LoVo (cell line): ENCODE measurements around the gene PGAP3.
A peak's percentile ranks its signal among the peaks of the same experiment; 100 is the strongest.

Experiments used
- DNase-seq: peaks from one replicate; pipeline ENCODE4 v3.0.0-alpha.2; 2016; ENCODE audit warnings: low spot score

PGAP3 gene

DNA sequence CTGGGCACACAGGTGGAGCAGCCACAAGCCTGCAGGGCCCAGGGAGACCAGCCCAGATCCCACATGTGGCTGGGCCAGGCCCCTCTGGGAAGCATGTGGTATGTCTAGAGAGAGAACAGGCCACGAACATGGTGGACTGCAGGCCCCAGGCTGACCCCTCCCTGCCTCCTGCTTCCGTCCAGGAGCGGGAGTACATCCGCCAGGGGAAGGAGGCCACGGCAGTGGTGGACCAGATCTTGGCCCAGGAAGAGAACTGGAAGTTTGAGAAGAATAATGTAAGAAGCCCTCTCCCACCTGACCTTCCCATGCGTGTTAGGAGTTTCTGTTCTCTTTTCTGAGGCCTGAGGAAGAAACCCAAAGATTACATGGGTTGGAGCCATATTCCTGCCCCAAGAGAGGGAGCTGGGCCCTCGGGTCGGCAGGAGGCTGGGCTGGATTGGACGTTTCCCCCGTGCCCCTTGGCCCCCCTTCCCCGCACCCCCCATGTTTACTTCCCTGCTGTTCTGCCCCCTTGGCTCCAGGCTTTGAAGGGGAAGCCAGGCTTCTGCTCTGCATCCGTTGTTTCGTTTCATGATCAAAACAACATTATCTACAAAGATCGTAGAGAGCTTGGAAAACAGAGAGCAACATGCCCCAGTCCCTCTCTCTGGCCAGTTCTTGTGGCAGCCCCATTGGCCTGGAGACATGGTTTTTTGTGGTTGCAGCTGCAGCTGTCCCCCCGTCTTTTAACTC lies 28.4 kb downstream of the PGAP3 start:
- no peak for DNase-seq

DNA sequence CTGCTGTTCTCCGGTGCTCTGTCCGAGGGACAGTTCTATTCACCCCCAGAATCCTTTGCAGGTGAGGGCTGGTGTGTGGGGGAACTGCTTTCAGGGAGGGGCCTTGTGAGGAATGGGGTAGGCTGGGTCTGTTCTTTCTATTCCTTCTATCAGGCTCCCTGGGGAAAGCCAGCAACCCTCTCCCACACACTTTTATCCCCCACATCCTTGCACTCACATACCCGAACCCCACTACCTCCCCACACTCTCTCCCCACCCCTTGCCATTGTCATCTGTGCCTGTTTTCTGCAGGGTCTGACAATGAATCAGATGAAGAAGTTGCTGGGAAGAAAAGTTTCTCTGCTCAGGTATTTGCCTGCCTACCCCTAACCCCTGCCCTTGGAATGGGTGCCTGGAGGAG lies 29.1 kb downstream of the PGAP3 start:
- no peak for DNase-seq

DNA sequence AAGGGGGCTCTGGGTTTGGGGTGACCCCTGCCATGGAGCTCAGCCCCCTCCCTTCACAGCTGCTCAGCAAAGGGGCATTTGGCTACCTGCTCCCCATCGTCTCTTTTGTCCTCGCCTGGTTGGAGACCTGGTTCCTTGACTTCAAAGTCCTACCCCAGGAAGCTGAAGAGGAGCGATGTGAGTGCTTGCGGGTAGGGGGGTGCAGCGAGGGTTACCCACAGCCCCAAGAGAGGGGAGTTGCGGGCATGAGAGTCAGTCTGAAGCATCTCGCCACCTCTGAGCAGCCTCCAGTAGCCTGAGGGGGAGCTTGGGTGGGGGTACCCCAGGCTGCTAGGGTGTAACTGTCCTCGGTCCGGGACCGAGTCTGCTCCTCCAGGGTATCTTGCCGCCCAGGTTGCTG lies 29.5 kb downstream of the PGAP3 start:
- no peak for DNase-seq

DNA sequence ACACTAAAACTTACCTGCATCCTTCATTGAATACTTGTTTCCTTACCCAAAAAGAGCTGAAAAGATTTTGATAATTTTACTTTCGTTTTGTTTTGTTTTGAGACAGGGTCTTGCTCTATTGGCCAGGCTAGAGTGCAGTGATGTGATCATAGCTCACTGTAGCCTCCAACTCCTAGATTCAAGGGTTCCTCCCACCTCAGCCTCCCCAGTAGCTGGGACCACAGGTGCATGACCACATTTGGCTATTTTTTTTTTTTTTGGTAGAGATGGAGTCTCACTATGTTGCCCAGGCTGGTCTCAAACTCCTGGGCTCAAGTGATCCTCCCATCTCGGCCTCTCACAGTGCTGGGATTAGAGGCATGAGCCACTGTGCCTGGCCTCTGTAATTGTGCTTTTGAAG lies 32.8 kb downstream of the PGAP3 start:
- DNase-seq = no peak

DNA sequence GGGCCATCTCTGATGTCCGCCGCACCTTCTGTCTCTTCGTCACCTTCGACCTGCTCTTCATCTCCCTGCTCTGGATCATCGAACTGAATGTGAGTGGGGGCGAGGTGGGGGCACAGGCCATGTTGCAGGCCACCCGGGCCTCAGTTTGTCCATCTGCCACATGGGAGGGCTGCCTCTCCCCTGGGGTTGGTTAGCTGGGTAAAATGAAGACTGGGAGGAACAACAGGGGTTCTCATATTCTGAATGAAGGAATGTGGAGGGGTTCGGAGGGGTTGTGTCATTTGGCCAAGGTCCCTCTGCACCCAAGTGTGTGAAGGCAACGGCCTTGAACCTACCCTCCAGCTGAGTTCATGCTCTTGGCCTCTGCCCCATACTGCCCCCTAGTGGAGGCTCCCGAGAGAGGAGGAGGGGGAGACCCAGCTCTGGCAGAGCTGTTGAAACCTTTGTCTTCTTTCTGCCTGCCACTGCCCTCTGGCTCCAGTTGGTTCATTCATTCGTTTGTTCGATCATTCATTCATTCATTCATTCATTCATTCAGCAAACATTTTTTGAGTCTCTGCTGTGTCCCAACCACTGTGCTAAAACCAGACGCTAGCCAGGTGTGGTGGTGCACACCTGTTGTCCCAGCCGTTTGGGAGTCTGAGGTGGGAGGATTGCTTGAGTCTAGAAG lies 34.1 kb downstream of the PGAP3 start:
- DNase-seq = peak; percentile 13

DNA sequence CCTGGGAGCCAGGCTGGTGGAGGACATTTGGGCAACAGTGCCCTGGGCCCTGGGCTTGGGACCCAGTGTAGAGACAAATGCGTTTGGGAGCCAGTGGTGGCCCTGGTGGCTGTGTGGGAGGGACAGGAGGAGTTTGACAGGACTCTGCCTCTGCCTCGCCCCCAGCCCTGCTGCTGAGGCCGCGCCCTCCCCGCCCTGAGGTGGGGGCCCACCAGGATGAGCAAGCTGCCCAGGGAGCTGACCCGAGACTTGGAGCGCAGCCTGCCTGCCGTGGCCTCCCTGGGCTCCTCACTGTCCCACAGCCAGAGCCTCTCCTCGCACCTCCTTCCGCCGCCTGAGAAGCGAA lies 34.6 kb downstream of the PGAP3 start:
- DNase-seq = no peak

DNA sequence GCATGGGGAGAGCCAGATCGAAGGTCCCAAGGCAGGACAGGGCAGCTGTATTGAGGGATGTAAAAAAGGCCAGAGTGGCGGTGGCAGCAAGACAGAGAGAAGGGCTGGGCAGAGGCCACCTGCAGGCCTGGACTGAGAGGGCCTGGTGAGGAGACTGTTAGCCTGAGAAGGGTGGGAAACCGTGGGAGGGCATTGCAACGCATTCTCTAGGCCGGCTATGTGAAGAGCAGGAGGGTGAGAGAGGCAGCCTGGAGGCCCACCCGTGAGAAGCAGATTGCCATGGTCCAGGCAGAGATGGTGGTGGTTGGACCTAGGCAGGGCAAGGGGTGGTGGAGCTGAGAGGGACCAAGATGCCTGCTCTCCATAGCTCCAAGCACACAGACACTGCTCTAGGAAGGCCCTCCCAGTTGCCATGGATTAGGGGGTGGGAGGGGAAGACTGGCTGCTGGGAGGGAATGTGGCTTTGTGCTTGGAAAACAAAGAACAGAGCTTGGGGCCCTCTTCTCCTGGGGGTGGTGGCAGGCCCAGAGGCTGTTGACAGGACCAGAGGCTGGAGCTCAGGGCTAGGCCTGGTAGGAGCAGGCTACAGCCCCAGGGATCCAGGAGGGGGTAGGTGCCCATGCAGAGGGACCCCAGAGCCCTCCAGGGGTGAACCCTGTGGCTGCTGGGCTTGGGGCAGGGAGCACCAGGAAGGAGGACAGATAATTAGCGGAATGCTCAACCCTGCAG lies 35.1 kb downstream of the PGAP3 start:
- DNase-seq = no peak

DNA sequence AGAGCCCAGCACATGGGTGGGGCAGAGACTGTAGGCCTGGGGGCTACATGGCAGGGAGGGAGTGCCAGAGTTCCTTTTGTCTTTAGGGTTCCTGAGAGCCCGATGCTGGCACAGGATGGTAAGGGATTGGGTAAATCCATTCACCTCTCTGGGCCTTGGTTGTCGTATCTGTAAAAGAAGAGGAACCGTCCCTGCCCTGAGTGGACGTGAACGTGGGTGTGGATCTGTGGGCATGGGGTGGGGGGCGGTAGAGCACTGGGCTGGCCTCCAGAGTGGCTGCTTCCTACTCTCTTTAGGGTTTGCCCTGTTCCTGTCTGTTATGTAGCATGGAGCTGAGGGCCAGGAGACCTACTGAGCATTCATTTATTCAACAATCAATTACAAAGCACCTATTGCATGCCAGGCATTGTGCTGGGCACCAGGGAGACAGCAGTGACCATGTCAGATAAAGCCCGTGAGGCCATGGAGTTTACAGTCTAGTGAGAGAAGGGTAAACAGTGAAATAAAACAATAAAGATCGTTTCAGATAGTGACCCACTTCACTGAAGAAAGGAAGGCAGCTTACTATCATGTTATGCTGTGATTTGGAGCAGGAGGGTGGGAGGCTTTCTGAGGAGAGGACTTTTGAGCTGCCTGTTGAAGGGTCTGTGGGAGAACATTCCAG lies 35.8 kb downstream of the PGAP3 start:
- DNase-seq = no peak

DNA sequence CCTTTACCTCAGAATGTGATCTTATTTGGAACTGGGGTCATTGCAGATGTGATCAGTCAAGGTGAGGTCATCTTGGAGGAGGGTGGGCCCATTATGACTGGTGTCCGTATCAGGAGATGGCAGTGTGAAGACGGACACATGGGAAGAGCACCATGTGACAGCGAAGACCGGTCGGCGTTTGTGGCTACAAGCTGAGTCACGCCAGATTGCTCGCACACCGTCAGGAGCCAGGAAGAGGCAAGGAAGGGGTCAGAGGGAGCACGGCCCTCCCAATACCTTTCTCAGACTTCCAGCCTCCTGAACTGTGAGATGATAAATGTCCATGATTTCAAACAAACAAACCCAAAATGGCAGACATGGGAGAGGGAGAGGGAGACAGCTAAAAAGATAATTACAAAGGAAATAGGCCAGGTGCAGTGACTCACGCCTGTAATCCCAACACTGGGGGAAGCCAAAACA lies 37.7 kb downstream of the PGAP3 start:
- no peak for DNase-seq

DNA sequence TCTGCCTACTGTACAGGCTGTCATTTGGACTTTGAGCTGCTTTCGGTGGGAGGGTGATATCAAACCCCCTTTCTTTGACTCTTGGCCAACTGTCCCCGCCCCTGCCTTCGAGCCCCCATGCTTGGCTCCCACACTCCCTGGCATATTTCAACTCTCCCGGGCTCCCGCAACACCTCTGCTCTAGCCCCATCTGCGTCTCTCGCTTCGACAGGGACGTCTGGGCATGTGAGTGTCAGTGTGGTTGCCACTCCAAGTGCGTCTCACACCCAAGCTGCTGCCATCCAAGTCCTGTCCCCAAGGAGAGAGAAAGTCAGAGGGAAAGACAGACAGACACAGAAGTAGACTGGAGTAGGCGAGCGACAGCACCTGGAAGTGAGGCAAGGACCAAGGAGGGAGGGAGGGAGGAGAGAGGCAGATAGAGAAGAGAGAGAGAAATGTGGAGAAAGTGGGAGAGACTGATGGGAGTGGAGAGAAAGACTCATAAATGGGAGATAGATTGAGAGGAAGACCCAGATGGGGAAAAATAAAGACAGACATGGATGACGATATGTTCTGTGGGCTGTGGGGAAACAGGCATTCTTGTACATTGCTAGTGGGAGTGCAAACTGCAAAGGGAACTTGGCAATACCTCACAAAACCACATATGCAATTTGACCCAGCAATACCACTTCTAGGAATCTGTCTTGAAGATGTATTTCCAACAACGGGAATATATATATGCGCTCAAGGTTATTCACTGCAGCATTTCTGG lies 39.1 kb downstream of the PGAP3 start:
- no peak for DNase-seq

DNA sequence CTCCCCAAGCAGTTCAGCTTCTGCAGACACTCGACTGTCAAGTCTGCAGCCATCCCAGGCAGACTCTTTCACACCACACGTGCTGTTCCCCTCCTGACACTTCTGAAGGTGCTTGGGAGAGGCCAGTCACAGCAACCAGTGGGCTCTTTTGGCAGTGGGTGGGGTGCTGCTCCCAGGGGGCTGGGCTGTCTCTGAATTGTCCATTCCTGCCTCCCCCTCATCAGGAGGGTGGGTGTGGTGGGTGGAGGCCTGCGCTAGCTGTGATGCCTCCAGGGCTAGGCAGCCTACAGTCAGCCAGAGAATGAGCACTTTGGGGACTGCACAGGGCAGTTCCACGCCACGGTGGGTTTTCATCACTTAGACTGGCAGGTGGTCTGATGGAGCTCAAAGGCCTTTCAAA lies 40.6 kb downstream of the PGAP3 start:
- no peak for DNase-seq

DNA sequence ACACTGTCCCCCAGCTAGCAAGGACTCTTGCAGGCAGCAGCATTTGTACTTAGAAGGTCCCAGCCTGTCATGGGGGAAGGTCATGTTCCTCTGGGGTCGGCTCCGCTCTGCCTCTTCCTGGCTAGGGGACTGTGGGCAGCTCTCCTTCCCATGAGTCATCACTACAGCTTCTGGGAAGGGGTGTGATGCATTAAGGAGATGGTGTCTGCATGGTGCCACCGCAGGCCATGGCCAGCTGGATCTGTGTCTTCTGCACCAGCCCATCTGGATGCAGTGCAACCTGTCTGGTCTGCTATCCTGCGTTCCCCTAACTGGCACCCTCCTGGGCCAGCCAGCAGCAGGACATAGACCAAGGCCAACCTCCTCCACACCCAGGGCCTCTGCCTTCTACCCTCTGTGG lies 44.6 kb downstream of the PGAP3 start:
- no peak for DNase-seq

DNA sequence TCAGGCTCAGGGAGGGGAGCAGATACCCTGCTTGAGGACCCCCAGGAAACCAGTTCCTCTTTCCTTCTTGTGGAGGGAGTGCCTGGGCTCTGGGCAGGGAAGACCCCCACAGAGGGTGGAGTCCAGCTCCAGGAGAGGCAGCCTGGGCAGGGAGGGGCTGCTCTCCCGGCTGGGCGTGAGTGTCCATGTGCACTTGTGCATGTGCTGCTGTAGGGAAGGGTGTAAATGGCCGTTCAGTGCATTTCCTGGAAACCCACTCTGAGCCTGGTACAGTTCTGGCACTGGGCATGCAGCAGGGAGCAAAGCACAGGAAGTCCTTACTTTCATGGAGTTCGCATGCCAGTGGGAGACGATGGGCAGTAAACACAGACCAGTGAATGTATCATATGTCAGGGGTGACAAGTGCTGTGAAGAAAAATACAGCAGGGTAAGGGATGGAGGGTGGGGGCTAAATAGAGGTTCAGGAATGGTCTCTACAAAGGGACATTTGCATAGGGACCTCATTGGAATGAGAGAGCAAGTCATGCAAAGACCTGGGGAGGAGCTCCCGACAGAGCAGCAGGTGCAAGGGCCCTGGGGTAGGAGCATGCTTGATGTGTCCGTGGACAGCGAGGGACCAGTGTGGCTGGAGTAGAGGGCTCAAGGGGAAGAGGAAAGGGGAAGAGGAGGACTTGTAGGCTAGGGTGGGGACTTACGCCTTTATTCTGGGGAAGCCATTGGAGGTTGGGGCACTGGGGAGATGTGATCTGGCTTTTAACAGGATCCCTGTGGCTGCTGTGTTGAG lies 45.4 kb downstream of the PGAP3 start:
- no peak for DNase-seq

DNA sequence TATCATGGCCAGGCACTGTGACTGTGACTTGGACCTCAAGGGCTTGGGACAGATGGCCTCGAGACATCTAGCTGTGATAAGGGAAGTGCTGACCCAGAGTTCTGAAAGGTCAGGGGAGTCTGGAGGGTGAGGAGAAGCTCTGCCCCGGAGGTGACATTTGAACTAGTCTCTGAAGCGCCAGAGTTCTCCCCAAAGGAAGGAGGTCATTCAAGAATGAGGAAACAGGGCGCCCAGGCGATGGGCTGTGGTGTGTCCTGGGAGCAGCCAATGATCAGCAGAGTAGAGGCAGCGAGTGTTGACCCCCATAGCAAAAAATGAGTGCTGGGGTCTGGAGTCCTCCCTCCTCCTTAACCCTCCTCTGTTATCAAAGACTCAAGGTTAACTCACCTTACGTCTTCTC lies 46.0 kb downstream of the PGAP3 start:
- no peak for DNase-seq

DNA sequence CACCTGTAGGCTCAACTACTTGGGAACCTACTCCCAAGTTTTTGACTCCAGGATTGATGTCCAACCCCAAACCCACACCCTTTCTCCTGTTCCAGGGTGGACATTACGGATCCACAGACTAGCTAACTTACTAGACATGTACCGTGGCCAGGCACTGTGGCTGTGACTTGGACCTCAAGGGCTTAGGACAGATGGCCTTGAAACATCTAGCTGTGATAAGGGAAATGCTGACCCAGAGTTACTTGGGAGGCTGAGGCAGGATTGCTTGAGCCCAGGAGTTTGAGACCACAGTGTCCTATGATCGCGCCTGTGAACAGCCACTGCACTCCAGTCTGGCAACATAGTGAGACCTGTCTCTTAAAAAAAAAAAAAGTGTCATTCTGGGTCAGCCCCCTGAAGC lies 46.8 kb downstream of the PGAP3 start:
- no peak for DNase-seq

DNA sequence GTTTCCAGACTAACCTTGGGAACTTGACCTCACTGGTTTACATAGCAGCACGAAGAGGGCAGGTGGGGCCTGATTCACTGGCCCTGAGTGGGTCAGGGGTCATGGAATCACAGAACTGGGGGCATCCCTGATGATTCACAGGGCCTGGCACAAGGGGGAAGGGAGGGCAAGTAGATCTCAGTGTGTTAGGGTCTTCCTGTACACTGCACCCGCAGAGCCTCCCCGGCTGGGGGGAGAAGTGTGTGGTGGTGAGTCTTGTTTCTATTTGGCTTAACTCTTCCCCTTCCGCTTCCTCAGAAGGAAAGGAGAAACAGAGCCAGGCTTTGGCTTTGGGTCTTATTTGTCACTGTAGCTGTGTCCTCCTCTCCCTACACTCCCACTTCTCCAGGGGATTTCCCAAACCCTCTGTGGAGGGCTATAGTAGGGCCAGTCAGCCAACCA lies 47.2 kb downstream of the PGAP3 start:
- DNase-seq = no peak

DNA sequence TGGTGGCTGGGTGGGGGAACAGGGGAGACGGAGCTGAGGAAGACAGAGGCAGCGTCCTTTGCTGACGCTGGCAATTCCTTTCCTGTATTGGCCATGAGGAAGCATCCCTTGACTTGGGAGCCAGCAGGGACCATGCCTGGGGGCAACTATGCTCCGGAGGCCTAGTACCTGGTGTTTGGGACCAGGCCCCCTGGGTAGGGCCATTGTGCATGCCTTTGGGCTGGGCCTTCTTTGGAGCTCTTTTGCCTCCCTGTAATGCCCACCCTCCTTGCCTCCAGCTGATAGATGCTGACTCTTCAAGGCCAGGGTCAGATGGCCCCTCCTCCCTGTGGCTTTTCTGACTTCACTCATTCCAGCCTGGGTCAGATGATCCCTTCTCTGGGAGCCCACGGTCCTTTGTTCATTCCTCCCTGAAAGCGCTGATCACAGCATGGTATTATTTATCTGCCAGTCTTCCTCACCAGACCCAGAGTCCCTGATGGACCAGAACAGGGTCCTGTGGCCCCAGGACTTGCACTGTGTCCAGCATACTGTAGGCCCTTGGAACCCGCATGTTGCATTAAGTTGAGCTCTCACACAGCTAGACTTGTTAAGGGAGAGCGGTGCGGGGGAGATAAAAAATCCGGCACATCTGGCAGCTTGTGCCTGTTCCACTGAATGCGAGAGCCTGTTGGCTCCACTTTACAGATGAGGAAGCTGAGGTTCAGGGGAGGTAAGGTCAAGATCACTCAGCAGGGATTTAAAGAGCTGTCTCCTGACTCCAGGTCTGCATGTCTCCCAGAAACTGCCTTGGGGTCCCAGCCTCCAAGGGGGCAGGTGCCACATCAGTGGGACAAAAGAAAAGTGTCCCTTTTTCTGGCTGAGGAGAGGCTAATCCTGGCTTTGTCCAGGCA lies 48.0 kb downstream of the PGAP3 start:
- DNase-seq = no peak

DNA sequence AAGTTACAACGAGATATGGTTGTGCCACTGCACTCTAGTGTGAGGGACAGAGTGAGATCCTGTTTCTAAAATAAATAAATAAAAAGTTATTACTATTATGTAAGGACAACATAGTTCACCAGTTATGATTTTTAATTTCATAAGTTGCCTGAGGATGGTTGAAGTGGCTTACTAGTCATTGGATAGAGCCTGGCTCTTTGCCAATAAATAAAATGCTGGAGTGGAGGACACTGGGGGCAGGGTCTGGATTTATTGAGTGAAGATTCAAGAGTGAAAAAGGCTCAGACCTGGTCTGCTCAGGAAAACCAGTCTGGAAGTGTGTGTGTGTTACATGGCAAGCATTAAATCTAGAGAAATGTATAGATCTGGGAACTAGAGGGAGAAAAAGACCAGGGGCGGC lies 48.8 kb downstream of the PGAP3 start:
- DNase-seq = no peak

DNA sequence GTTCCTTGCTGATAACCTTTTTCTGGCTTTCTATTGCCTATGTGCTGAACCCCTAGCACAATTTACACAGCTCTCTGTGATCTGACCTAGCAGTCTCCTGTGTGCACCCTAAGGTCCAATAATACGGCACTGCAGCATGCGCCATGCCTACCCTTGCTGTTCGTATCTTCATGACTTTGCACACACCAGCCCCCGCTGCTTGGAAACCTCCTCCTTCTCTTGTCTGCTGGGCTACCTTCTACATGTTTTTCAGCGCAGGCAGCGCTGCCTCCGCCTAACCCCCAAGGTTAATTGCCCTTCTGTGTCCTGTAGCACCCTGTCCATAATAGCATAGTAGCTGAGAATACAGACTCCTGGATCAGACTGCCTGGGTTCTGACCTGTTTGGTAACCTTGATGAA lies 49.5 kb downstream of the PGAP3 start:
- no peak for DNase-seq
